Suprapubic skin (tissue), 4 donors: ENCODE results near the gene DTNBP1. TPM values are rescaled to one million over a fixed set of nuclear protein-coding genes. Genes with fewer than 3 reads are reported as not detected.
"Not testable (repeated sequence)": the region's sequence is repeated elsewhere in the genome, so short reads cannot be mapped to it uniquely, and the experiment has no call there.

Experiments used
- DNase-seq, 2 donors: peaks; one replicate each; pipeline ENCODE4 v3.0.0-alpha.2; 2019; ENCODE audit warnings: low spot score in 2 of 2
- H3K27ac ChIP-seq: fragments of 200-600 bp; sonication (generic); one replicate; pipeline ENCODE4 v1.5.1; 2019
- H3K27me3 ChIP-seq: fragments of 200-600 bp; sonication (generic); one replicate; pipeline ENCODE4 v1.5.1; 2019
- H3K36me3 ChIP-seq: fragments of 200-600 bp; sonication (generic); one replicate; pipeline ENCODE4 v1.5.1; 2019
- H3K4me1 ChIP-seq: fragments of 200-600 bp; sonication (generic); one replicate; pipeline ENCODE4 v1.5.1; 2019
- H3K4me3 ChIP-seq: fragments of 200-600 bp; sonication (generic); one replicate; pipeline ENCODE4 v1.5.1; 2019; ENCODE audit warnings: mild to moderate bottlenecking
- H3K9me3 ChIP-seq: fragments of 200-600 bp; sonication (generic); one replicate; pipeline ENCODE4 v1.5.1; 2019
- EP300 ChIP-seq: sonication (generic); formaldehyde crosslinking; IDR thresholded peaks from one replicate; pipeline ENCODE4 v1.6.1; 2017; ENCODE audit warnings: antibody characterized with exemption
- POLR2A ChIP-seq, 2 donors: fragments of 450-650 bp; IDR thresholded peaks; one replicate each; pipeline ENCODE4 v1.6.1; 2017; ENCODE audit warnings: antibody characterized with exemption in 2 of 2, mild to moderate bottlenecking in 2 of 2, moderate library complexity in 2 of 2
- POLR2AphosphoS5 ChIP-seq, 3 donors: sonication (generic); formaldehyde crosslinking; IDR thresholded peaks; one replicate each; pipeline ENCODE4 v1.6.1; 2017; ENCODE audit warnings: antibody characterized with exemption in 3 of 3
- WGBS: methylation state at CpG from one replicate; pipeline ENCODE4 v1.1.5; 2018; 5-methylcytosine and 5-hydroxymethylcytosine counted together
- total RNA-seq, 4 donors: library from RNA; depleted of rRNA; stranded (reverse); fragments of >200 nt; gene quantifications; one replicate each; pipeline ENCODE4 v1.1.0, GENCODE V29; 2016
- TF ChIP-seq, protein P1 (sequence below), 2 donors: fragments of 200-600 bp in 1 of 2; fragments of 450-650 bp in 1 of 2; sonication (generic) in 1 of 2; IDR thresholded peaks; one replicate each; pipeline ENCODE4 v1.5.1; 2016 to 2019; ENCODE audit warnings: antibody characterized with exemption in 2 of 2, mild to moderate bottlenecking in 1 of 2, moderate library complexity in 1 of 2

DTNBP1 gene
- total RNA-seq, 4 donors from 2014 or later, result 12.7 to 17.1 (median 16.4) TPM

DNA sequence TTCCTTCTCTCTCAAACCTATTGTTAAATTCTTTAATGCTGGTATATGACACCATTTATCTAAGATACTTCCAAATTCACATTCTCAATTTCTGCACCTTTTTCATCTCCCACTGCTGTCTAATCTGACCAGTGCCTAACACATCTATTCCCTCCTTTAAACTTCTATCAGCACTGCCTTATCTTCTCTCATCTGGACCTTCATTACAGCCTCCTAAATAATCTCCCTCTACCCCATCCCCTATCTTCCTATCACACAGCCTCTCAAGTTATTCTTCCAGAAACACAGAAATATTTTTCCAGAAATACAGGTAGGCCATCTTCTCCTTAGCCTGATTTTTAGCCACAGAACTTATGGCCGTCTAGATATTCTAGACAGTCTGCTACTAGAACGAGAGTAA, 5.5 kb downstream of the DTNBP1 start:
- Histone ChIP-seq H3K27ac (no peak overlapping the region), H3K4me1 (peaks cover 10% of the 10 kb centered on the region), H3K27me3 (no peaks in the 10 kb centered on the region), H3K4me3 (no peak overlapping the region), H3K9me3 (no peaks in the 10 kb centered on the region), H3K36me3 (no peaks in the 10 kb centered on the region)
- TF ChIP-seq POLR2A (IDR thresholded peaks at IDR 0.05), result no peak
- 97% methylated on average over 2 of the region's 2 CpGs for WGBS
- DNase-seq, result no peak

DNA sequence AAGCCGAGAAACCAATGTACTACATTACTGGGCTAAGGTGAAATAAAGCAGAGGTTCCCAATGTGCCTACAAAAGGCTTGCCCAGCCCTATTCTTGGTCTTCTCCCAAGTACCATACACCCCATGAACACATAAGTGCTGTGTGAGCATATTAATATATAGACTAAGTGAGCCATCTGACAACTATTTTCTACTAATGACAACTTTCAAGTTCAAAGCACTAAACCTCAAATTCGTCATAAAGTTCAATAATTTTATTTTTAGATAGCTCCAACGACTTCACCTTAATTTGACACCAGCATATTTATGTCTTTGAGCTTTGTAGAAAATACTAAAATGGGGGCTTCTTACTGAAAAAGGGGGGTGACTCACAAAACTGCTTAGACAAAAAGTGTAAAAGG, 6.7 kb downstream of the DTNBP1 start:
- no peak for TF ChIP-seq POLR2A (IDR thresholded peaks at IDR 0.05)
- TF ChIP-seq, protein P1, sequence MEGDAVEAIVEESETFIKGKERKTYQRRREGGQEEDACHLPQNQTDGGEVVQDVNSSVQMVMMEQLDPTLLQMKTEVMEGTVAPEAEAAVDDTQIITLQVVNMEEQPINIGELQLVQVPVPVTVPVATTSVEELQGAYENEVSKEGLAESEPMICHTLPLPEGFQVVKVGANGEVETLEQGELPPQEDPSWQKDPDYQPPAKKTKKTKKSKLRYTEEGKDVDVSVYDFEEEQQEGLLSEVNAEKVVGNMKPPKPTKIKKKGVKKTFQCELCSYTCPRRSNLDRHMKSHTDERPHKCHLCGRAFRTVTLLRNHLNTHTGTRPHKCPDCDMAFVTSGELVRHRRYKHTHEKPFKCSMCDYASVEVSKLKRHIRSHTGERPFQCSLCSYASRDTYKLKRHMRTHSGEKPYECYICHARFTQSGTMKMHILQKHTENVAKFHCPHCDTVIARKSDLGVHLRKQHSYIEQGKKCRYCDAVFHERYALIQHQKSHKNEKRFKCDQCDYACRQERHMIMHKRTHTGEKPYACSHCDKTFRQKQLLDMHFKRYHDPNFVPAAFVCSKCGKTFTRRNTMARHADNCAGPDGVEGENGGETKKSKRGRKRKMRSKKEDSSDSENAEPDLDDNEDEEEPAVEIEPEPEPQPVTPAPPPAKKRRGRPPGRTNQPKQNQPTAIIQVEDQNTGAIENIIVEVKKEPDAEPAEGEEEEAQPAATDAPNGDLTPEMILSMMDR (IDR thresholded peaks at IDR 0.05), result no peak
- Histone ChIP-seq H3K4me1 (peaks cover under 1% of the 10 kb centered on the region), H3K4me3 (no peak overlapping the region), H3K9me3 (no peaks in the 10 kb centered on the region), H3K36me3 (no peaks in the 10 kb centered on the region), H3K27ac (no peak overlapping the region), H3K27me3 (no peaks in the 10 kb centered on the region)
- DNase-seq, result no peak
- 85% methylated on average over 3 of the region's 3 CpGs for whole genome bisulfite sequencing

DNA sequence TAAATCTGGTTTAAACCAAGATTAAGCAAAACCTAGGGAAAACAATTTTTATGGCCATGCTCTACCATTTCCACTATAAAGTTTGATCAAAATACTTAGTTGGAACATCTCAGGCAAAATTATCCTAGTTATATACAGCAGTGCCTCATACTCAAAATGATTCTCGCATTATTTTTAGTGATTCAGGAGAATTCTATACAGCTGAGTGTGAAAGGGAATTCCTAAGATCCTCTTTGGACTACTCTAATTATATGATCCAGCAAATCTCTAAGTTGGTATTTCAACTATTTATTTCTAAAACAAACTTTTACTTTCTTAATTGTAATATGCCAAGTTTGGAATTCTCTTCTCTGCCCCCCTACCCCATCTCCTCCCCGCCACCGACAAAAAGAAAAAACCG, 8.6 kb downstream of the DTNBP1 start:
- TF ChIP-seq POLR2AphosphoS5 (IDR thresholded peaks at IDR 0.05) (no peak), POLR2A (IDR thresholded peaks at IDR 0.05) (no peak), EP300 (no peak)
- TF ChIP-seq, protein P1 (IDR thresholded peaks at IDR 0.05), result no peak
- Histone ChIP-seq H3K36me3 (peaks cover 13% of the 10 kb centered on the region), H3K27me3 (no peaks in the 10 kb centered on the region), H3K4me3 (no peak overlapping the region), H3K27ac (no peak overlapping the region), H3K9me3 (no peaks in the 10 kb centered on the region), H3K4me1 (no peaks in the 10 kb centered on the region)
- 68% methylated on average over 4 of the region's 4 CpGs for WGBS
- DNase-seq, result no peak

DNA sequence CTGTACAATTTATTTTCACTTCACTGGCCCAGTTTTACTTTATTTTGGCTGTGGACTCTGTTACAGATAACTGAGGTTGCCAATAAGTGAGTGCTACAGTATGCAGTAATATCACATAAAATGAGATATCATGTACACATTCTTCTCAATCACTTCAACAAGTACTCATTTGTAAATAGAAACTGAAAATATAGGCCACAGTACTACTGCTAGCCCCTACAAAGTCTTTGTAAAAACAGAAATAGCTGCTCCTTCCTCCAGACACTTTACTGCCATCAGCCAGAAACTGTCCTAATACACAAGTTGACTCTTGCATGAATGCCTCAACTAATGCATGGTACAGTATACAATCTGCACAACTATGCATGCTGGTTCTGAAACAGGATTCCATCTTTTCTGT, 9.2 kb downstream of the DTNBP1 start:
- TF ChIP-seq POLR2AphosphoS5 (IDR thresholded peaks at IDR 0.05) (no peak), EP300 (no peak), POLR2A (IDR thresholded peaks at IDR 0.05) (no peak)
- TF ChIP-seq, protein P1 (IDR thresholded peaks at IDR 0.05), result no peak
- DNase-seq, result no peak

DNA sequence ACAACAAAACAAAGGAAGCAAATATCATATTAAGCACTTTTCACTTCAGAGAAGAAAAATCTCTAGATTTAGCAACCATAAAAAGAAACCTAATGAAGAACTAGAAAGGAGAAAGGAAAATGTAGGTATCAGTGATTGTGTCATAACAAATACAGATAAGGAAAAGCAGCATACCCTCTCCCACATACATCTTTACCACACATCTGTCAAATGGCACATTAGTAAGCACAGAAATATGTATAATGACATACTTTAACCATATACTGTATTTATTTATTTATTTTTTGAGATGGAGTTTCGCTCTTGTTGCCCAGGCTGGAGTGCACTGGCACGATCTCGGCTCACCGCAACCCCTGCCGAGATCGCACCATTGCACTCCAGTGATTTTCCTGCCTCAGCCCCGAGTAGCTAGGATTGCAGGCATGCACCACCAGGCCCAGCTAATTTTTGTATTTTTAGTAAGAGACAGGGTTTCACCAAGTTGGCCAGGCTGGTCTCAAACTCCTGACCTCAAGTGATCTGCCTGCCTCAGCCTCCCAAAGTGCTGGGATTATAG, 12.7 kb downstream of the DTNBP1 start:
- not testable (repeated sequence) for H3K4me1 ChIP-seq, DNase-seq, H3K27me3 ChIP-seq, H3K27ac ChIP-seq, H3K9me3 ChIP-seq, H3K4me3 ChIP-seq
- H3K36me3 ChIP-seq, result peaks cover 17% of the 10 kb centered on the region
- whole genome bisulfite sequencing, result 84% methylated on average over 7 of the region's 7 CpGs

More for the DNA sequence above, 9.2 kb downstream of the DTNBP1 start:
- H3K27me3 ChIP-seq, result no peaks in the 10 kb centered on the region
- no peaks in the 10 kb centered on the region for H3K9me3 ChIP-seq
- H3K27ac ChIP-seq, result no peak overlapping the region
- H3K4me1 ChIP-seq, result no peaks in the 10 kb centered on the region
- peaks cover 17% of the 10 kb centered on the region for H3K36me3 ChIP-seq
- H3K4me3 ChIP-seq, result no peak overlapping the region

DNA sequence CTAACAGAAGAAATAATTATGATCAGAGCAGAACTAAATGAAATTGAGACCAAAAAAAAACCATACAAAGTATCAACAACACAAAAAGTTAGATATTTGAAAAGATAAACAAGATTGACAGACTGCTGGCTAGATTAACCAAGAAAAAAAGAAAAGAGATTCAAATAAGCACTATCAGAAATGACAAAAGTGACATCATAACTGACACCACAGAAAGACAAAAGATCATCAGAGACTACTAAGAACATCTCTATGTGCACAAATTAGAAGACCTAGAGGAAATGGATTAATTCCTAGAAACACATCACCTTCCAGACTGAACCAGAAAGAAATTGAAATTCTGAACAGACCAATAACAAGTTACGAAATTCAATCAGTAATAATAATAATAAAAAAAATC, 17.9 kb downstream of the DTNBP1 start:
- H3K4me1 ChIP-seq, result no peaks in the 10 kb centered on the region
- H3K27me3 ChIP-seq, result no peaks in the 10 kb centered on the region
- no peak for TF ChIP-seq POLR2A (IDR thresholded peaks at IDR 0.05)
- TF ChIP-seq EP300, result no peak
- TF ChIP-seq POLR2AphosphoS5 (IDR thresholded peaks at IDR 0.05), result no peak
- TF ChIP-seq, protein P1 (IDR thresholded peaks at IDR 0.05), result no peak
- H3K27ac ChIP-seq, result no peak overlapping the region
- WGBS, result 100% methylated on average over 1 of the region's 1 CpG
- H3K9me3 ChIP-seq, result no peaks in the 10 kb centered on the region
- no peak for DNase-seq
- peaks cover 8% of the 10 kb centered on the region for H3K36me3 ChIP-seq
- no peak overlapping the region for H3K4me3 ChIP-seq
